ENCODE data around the gene ISOC2.
"Not testable (repeated sequence)": the region's sequence is repeated elsewhere in the genome, so short reads cannot be mapped to it uniquely, and the experiment has no call there.

Gene ISOC2

GRCh38 chr19:55461259-55461973, at the start of gene ISOC2:
ISOC2 (minus strand) TSS chr19:55461642; CDS start chr19:55456486, 5,156 bp downstream.
- DNase-seq, result peak; percentile 99

GRCh38 chr19:55508120-55508519, 46.7 kb upstream of the ISOC2 start:
- no peak for DNase-seq

GRCh38 chr19:55504981-55505380, 43.5 kb upstream of the ISOC2 start:
- DNase-seq, result no peak

GRCh38 chr19:55504252-55504603, 42.8 kb upstream of the ISOC2 start:
- DNase-seq, result no peak

- DNase-seq, result peak; percentile 75
Observed at GRCh38 chr19:55503502-55504251, 42.2 kb upstream of the ISOC2 start.

- DNase-seq, result no peak
Observed at GRCh38 chr19:55503157-55503501, 41.7 kb upstream of the ISOC2 start.

- DNase-seq, result no peak
Observed at GRCh38 chr19:55502197-55502952, 40.9 kb upstream of the ISOC2 start.

GRCh38 chr19:55500368-55500952, 39.0 kb upstream of the ISOC2 start:
- no peak for DNase-seq

- DNase-seq, result no peak
Observed at GRCh38 chr19:55498246-55498840, 36.9 kb upstream of the ISOC2 start.

- DNase-seq, result no peak
Observed at GRCh38 chr19:55497763-55498162, 36.3 kb upstream of the ISOC2 start.

- not testable (repeated sequence) for DNase-seq
Observed at GRCh38 chr19:55496820-55497219, 35.4 kb upstream of the ISOC2 start.

- DNase-seq, result no peak
Observed at GRCh38 chr19:55495646-55496349, 34.4 kb upstream of the ISOC2 start.

- DNase-seq, result no peak
Observed at GRCh38 chr19:55494172-55494761, 32.8 kb upstream of the ISOC2 start.

GRCh38 chr19:55493645-55494171, 32.3 kb upstream of the ISOC2 start:
- no peak for DNase-seq

- no peak for DNase-seq
Observed at GRCh38 chr19:55493052-55493644, 31.7 kb upstream of the ISOC2 start.

- DNase-seq, result no peak
Observed at GRCh38 chr19:55492362-55492944, 31.0 kb upstream of the ISOC2 start.

GRCh38 chr19:55491546-55492360, 30.3 kb upstream of the ISOC2 start:
- no peak for DNase-seq

GRCh38 chr19:55490478-55491432, 29.3 kb upstream of the ISOC2 start:
- no peak for DNase-seq
